Cardiac septum (tissue), 1 donor: ENCODE measurements around the gene WFS1. TPM values are rescaled to one million over a fixed set of nuclear protein-coding genes. Genes with fewer than 3 reads are reported as not detected.

Source experiments
- DNase-seq: peaks from one replicate; pipeline ENCODE4 v3.0.0-alpha.2; 2020; ENCODE audit warnings: low spot score
- intact Hi-C: fragments of 100-400 bp; cut with DNase I; formaldehyde crosslinking; loops from one replicate; pipeline ENCODE4 v1.14.0; 2022
- total RNA-seq: library from RNA; stranded (reverse); fragmentation: NEBNext Ultra II Directional; extraction: Animal tissue kit (Norgen Biotek cat#: 25700); gene quantifications from one replicate; pipeline ENCODE4 v1.2.1, GENCODE V29; 2021
- donor health status: DM: no; HTN: no; CAD: no.

Gene WFS1
- total RNA-seq, 1 donor from 2014 or later, result 48.4 TPM

DNA sequence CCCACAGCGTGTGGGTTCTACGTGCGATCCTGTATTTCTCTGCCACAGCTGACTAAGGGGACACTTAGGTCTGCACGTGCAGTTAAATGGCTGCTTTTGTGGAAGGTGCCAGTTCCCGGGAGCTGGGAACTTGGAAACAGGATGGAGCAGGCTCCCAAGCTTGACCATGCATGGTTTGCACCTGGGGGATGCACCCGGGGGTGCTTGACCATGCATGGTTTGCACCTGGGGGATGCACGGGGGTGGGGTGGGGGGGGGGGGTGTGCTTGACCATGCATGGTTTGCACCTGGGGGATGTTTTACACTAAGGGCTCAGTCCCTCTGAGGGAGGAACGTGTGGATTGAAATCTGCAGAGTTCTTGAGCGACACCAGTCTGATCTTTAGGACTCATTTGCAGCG, 5.7 kb downstream of the WFS1 start:
- DNase-seq, result no peak
- intact Hi-C loops, result no loop called here

DNA sequence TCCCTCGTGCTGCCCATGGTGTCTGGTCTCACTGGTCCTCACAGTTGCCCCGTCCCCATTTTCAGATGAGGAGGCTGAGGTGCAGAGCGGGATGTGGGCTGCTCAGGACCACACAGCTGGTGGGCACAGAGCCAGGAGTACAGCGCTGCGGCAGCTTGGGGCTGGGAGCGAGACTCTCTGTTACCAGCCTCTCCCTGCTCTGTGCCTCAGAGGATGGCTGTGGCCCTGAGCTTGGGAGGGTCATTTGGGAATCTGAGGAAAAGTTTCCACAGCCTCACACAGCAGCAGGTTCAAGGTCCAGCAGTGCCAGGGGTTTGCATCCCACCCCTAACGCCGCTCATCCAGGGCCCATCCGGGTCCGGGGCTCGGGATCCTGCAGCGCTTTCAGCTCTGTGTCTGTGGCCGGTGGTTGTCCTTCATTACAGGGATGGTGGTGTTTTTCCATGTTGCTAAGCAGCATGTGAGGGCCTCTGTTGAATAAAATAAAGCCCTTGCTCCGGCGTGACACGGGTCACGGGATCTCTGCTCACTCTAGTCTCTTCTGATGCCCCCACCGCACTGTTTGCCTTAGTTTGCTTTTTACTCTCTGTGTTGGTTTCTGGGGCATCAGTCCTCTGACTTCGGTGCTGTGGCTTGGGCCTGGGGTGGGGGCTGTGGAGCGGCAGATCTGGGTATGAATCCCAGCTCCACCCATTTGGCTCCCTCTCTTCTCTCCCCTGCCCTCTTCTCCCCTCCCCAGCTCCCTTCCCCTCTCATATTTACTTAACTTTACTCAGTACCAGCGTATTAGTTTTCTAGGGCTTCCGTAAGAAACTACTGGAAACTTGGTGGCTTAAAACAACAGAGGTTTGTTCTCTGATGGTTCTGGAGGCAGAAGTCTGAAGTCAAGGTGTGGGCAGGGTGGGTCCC, 6.5 kb downstream of the WFS1 start:
- no peak for DNase-seq
- intact Hi-C loops, result no loop called here

DNA sequence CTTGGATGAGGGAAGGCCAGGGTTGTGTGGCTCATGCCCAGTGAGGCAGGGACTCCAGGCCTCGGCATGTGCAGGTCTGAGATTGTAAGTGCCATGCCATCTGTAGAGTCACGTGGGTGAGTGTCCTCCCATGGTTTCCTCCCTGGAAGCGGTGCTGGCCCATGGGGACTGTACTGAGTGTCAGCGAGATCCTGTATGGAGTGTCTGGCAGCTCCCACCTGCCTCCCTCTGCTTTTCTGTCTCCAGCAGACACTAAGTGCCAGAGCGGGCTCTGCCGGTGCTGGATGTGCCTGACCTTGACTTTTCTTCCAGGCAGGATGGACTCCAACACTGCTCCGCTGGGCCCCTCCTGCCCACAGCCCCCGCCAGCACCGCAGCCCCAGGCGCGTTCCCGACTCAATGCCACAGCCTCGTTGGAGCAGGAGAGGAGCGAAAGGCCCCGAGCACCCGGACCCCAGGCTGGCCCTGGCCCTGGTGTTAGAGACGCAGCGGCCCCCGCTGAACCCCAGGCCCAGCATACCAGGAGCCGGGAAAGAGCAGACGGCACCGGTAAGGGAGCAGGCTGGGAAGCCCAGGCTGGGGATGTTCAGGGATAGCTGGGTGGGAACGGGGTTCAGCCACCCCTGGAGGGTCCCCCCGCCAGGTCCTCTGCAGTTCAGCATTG, 7.6 kb downstream of the WFS1 start:
- DNase-seq, result no peak
- intact Hi-C loops, result no loop called here

DNA sequence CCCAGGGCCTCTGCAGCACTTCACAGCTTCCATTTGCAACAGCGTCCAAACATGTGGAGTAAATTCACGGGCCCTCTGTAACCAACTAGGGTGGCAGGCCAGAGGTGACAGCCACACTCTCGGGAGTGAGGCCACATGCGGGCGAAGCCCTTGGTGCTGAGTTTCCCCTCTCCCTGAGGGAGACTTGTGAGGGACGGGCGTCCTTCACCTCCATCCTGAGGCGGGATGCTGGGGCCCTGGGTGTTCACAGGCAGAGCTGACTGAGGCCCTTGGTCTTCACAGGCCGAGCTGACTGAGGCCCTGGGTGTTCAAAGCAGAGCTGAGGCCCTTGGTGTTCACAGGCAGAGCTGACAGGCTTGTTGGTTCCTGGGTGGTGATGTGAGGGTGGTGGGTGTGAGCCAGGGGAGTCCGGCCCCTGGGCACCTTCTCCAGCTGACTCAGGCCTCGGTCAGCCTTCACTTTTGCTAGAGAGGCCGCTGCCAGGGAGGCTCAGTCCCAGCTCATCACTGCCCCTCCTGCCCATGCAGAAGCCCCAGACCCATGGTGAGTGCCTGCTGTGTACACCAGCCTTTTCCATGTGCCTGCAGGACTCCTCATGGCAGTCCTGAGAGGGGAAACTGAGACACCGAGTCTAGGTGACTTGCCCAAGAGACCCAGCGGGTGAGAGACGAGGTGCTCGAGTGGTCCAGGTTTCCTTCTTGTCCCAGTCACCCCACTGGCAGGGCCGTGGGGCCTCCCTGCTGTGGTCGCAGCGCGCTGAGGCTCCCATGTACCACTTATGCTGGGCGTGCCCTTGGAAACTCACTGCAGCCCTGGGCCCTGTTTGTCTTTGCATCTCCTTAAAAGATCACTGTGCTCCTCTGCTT, 8.5 kb downstream of the WFS1 start:
- intact Hi-C loops, result no loop called here
- no peak for DNase-seq

GRCh38 chr4:6278801-6279197, 9.1 kb downstream of the WFS1 start:
- intact Hi-C loops, result no loop called here
- DNase-seq, result no peak

DNA sequence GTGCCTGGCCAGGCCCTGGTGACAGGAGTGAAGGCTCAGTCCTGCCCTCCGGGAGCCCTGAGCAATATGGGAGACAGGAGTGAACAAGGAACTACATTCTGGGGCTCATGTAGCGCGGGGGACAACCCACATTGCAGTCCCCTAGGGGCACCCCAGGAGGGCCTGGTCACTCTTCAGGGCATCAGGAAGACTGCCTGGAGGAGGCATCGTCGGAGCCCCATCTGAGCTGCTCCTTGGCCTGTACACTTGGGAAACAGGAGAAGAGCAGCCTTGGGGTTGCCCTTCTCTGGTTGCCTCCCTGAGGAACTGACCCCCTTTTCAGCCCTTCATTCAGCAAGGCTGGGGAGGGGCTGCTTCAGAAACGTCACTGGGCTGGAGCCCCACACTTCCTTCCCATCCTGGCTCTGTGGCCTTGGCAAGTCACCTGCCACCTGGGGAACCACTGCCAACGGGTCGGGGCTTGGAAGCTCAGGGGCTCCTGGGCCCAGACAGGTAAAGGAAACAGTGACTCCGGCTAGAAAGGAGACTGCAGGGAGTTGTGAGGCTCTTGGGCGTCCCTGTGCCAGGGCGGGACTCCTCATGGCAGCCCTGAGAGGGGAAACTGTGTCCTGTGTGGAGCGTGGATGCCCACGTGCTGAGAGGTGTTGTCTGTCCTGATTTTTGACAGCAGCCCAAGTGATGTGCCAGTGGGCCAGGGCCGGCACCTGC, 10.1 kb downstream of the WFS1 start:
- intact Hi-C loops, result no loop called here
- DNase-seq, result no peak

DNA sequence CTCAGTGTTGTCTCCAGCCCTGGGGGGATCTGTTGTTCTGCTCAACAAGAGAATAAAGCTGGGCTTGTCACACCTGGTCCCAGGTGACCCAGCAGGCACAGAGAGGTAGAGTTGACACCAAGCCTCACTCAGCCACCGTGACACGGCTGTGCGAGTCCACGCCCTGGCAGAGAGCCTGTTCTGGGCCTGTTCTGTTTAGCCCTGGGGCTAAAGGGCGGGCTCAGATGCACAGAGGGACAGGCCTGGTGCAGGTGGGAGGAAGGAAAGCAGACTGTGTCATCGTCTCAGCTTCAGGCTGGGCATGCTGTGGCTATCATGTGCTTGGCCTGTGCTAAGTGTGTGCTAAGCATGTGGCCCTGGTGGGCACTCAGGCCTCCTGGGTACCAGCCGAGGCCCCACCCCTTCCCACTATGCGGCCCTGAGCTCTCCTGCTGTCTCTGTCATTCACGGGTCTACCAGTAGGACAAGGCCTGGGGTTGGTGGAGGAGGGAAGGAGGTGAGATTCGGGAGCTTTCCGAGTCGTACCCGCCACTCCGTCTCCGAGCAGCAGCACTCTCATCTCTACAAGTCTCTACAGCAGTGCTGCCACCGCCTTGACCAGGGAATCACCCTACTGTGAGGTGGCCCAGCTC, 10.8 kb downstream of the WFS1 start:
- no peak for DNase-seq
- intact Hi-C loops, result no loop called here

DNA sequence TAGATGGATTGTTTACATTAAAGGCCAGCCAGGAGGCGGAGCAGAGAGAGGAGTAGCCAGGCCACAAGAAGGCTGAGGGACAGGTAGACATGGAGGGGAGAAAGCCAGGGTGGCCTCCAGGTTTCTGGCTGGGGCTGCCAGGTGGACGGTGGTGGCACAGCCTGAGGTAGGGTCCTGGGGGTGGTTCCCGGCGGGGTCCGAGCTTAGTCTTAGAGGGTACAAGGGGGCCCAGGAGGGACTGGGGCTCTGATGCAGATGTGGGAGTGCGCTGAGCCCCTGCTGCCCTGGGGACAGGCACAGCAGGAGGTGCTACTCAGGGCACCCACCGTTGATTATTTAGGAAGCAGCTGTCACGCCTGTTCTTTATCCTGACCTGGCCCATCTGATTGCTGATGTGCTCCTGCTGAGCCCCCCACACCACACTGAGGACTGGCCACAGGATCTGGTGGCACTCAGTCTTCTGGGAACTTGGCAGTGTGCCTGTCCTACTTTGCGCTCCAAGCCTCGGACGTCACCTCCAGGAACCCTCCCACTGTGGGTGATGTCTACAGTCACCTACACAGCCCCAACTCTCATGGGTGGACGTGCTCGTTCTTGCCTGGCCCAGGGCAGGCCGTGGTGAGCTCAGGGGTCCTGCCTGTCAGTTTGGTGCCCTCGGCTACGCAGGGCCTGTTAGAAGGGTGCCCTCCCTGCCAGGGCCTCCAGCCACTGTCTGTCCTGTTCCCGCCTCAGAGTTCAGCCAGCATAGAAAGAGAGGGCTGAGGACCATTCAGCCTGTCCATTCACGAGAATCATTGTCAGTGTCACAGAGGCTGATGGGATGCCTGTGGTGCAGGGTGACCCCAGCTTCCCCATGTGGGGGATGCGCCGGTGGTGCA, 12.0 kb downstream of the WFS1 start:
- DNase-seq, result no peak
- intact Hi-C loops, result no loop called here

DNA sequence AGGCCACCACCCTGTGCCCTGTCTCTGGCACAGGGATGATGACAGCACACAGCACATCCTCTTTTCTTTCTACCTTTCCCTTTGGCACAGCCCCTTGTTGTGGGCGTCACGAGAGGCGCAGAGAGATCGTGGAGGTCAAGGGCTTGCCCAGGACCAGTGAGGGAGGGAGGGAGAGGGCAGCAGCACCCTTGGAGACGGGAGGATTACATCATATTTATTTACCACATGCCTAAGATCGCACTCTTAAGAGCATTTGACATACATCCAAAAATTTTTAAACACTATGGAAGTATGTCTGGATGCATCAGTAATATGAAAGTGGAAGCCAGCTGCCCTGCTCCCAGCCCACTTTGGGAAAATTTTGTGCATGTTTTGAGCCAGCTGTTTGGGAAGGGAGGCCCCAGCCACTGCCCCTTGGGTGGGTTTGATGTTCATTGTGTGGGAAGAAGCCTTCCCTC, 12.7 kb downstream of the WFS1 start:
- intact Hi-C loops, result no loop called here
- DNase-seq, result no peak

- DNase-seq, result no peak
- intact Hi-C loops, result no loop called here
Measured at GRCh38 chr4:6283282-6283681, 13.6 kb downstream of the WFS1 start.

DNA sequence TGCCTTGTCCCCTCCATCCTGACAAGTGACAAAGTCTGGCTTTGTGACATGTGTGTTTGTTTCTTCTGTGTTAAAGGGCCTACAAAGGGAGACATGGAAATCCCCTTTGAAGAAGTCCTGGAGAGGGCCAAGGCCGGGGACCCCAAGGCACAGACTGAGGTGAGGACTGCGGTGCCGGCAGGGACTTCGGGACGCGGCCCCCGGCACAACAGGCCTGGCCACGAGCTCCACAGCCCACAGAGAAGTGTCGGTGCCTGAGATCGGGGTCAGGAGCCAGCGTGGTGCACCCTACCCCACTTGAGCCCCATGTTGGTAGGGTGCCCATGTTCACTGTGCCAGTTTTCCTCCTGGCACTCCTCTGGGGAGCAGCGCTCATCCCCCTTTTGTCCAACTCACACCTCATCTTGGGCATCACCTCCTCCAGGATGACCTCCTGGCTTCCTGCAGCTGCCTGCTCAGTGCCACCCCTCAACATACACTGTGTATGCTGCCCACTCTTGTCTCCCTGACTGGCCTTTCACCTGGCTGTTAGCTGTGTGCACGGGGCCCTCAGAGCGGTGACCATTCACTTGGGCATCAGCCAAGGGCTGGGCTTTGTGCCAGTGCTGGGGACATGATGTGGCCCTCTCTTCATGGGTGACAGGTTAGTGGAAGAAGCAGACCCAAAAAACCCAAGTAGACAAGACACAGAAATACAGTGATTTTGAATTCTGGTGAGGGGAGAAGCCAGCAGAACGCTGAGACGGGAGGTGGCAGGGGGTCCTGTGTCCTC, 17.6 kb downstream of the WFS1 start:
- intact Hi-C loops, result no loop called here
- no peak for DNase-seq

GRCh38 chr4:6288342-6288741, 18.7 kb downstream of the WFS1 start:
- no peak for DNase-seq

DNA sequence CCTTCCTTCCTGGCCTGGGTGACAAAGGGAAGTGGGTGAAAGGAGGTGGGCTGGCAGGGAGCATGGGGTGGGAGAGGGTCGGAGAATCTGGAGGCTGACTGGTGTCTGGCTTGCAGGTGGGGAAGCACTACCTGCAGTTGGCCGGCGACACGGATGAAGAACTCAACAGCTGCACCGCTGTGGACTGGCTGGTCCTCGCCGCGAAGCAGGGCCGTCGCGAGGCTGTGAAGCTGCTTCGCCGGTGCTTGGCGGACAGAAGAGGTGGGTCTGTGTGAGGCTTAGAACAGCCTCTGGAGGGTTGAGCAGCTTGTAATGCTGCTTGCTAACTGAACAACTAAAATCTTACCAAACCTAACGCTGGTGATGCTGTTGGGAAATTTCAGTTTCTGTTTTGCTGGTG, 19.2 kb downstream of the WFS1 start:
- no peak for DNase-seq
- intact Hi-C loops, result no loop called here

More at GRCh38 chr4:6288342-6288741, 18.7 kb downstream of the WFS1 start:
- intact Hi-C loops, result no loop called here

- intact Hi-C loops, result no loop called here
- no peak for DNase-seq
Measured at GRCh38 chr4:6290256-6290655, 20.6 kb downstream of the WFS1 start.

- intact Hi-C loops, result no loop called here
- no peak for DNase-seq
Measured at GRCh38 chr4:6290769-6291547, 21.3 kb downstream of the WFS1 start.

DNA sequence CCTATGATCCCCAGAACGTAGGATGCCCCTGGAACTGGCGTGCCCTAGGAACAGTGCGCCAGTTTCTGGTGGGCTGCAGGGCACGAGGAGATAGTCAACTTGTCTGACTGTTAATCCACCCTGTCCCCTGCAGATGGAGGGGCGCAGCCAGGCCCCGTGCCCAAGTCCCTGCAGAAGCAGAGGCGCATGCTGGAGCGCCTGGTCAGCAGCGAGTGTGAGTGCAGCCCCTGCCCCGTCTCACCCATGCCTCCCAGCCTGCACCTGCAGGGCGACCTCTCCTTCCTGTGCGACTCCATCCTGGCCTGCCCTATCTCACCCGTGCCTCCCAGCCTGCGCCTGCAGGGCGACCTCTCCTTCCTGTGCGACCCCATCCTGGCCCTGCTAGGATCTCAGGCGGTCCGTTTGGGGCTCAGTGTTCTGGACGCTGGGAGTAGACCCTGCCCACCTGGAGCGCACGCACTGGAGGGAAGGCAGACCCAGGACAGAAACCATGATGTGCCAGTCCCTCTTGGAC, 22.2 kb downstream of the WFS1 start:
- no peak for DNase-seq

More for the DNA sequence above, 22.2 kb downstream of the WFS1 start:
- intact Hi-C loops, result no loop called here
